Measurements from ENCODE around the gene PSMA6.
"Not testable (repeated sequence)": the region's sequence is repeated elsewhere in the genome, so short reads cannot be mapped to it uniquely, and the experiment has no call there.

PSMA6 gene

DNA sequence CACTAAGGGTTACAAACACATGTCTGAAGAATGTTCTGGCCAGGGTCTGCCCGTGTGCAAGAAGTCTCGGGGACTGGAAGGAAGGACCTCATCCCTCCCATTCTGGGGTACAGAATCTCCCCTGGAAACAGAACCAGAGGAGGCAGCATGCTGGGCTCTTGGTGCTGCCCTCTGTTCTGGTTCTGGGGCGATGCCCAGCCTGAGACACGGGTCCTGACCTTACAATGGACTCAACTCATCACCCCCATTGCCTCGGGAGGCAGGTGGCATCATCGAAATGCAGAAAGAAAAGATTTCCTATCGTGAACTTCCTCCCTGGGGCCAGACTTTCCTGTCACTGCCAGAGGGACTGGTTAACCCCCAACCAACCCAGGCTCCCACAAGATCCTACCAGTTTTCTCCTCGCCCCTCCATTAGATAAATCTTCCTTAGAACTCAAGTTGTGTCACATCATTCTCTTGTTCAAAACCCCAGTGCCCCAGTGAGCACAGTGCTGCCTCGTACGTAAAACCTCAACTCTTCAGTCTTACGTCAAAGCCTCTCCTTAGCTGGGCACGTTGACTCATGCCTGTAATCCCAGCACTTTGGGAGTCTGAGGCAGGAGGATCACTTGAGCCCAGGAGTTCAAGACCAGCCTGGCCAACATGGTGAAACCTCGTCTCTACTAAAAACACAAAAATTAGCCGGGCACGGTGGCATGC, 52.1 kb downstream of the PSMA6 start:
- DNase-seq (ENCODE audit: low read depth), result no peak

GRCh38 chr14:35346738-35347322, 54.6 kb downstream of the PSMA6 start:
- no peak for DNase-seq (ENCODE audit: low read depth)

- DNase-seq (ENCODE audit: low read depth), result no peak
Observed at GRCh38 chr14:35347323-35348043, 55.3 kb downstream of the PSMA6 start.

DNA sequence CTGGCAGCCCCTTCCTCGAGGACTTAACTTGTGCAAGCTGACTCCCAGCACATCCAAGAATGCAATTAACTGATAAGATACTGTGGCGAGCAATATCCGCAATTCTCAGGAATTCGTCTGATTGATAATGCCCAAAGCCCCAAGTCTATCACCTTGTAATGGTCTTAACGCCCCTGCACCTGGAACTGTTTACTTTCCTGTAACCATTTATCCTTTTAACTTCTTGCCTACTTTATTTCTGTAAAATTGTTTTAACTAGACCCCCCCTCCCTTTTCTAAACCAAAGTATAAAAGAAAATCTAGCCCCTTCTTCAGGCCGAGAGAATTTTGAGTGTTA, 55.8 kb downstream of the PSMA6 start:
- DNase-seq (ENCODE audit: low read depth), result not testable (repeated sequence)

DNA sequence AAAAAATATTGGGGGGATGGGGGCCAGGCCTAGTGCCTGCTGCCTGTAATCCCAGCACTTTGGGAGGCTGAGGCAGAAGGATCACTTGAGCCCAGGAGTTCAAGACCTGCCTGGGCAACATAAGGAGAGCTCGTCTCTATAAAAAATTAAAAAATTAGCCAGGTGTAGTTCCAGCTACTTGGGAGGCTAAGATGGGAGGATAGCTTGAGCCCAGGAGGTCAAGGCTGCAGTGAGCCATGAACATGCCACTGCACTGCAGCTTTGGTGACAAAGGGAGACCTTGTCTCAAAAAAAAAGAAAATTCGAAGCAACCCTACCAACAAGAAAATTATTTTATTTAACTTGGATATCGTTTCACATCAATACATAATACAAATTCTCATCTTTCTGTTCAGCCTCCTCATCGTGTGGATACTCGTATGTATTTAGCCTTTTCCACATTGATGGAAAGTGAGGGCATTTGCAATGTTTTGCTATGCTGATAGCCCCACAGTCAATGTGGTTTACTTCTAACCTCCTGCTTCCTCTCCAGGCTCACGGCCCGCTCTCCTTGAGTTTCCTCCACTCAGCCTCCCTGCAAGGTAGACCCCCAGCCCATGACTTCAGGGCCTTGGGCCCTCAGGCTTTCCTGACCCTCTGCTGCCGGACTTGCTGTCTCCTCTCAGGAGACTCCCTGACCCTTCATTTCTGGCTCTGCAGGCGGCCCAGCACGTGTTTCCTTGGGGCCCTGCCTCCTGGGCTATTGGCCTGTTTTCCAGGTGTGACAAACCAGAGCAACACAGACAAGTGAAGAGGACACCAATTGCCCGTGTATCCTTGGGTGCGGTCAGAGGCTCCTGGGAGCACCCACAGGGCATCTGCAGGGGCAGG, 57.5 kb downstream of the PSMA6 start:
- no peak for DNase-seq (ENCODE audit: low read depth)

DNA sequence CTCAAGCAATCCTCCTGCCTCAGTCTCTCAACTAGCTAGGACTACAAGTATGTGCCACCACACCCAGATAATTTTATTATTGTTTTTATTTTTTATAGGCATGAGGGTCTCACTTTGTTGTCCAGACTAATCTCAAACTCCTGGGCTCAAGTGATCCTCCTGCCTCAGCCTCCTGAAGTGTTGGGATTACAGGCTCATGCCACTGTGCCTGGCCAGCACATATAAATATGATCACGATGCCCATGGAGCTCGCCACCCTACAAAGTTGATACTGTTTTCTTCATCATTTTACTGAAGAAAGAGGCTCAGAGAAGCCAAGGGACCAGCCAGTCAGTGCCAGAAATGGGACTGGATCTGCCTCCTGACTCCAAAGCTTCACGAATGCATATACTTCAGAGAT, 59.3 kb downstream of the PSMA6 start:
- DNase-seq (ENCODE audit: low read depth), result no peak

- DNase-seq (ENCODE audit: low read depth), result no peak
Observed at GRCh38 chr14:35351897-35352273, 59.7 kb downstream of the PSMA6 start.

DNA sequence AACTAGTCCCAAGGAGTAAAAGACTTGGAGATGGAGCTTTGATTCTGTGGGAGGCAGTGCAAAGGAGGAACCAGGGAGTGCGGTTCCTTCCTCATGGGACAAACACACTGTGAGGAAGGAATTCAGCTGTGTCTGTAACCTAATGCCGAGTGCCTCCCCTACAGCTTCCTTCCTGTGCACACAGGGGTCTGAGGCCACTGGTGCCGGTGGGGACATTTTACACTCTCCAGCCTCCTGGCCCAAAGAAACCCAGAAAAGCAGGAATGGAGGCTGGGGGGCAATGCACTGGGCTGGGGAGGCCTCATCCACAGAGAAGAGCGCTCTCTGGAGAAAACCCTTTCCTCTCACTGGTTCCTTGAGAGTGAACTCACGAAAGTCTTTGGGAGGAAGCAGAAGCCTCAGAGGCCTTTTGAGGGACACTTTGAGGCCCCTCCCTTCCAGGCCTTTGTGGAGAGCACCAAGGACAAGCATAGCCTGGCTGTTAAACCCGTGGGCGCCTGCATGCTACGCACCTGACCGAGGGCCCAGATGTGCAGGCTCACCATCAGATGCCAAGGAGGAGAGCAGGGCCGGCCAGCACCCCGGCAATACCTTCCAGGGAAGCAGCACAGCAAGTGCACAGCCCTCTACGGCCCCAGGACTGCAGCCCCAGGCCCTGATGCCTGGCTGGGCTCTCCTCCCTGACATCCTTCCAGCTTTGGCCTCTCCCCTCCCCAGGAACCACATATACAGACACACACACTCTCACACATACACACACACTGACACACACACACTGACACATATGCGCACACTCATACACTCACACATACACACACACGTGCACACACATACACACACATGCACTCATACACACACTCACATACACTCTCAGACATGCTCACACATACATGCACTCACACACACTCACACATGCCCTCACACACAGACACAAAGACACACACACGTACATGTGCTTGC, 60.4 kb downstream of the PSMA6 start:
- DNase-seq (ENCODE audit: low read depth), result no peak

GRCh38 chr14:35353409-35354172, 61.4 kb downstream of the PSMA6 start:
- no peak for DNase-seq (ENCODE audit: low read depth)

GRCh38 chr14:35355235-35355634, 63.1 kb downstream of the PSMA6 start:
- DNase-seq (ENCODE audit: low read depth), result not testable (repeated sequence)

DNA sequence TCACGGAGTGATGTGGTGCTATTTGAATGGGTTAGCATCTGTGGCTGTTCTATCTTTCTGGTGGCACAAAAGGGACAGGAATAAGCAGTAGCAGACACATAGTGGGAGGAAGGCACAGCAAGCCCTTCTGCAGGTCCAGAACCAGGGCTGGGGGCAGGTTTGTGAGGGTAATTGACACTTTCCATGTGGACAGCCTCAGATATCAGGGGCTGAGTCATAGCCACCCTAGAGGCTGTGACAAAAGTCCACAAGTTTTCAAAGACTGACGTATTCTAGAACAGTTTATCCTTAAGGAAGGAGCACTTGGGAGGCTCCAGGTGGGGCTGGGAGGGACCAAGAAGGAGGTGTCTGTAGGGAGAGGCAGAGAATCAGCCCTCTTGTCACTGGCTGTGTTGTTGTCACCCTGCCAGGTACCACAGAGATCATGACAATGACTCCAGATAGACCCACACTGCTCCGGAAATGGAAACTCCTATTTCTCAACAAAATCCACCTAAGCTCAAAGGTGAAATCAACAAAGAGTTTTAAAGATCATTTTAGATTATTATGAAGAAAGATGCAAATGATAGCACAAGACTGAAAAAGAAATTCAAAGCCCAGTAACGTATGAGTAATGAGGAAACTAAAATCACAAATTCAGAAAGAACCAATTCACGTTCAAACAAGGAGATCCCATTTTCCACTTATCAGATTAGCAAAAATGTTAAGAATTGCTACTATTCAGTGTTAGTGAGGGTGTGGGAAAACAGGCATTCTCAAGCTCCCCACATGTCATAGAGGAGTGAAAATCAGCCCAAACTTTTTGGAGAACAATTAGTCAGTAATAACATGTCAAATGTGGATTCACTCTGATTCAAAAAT, 64.0 kb downstream of the PSMA6 start:
- DNase-seq (ENCODE audit: low read depth), result peak; percentile 67

GRCh38 chr14:35359655-35360054, 67.5 kb downstream of the PSMA6 start:
- DNase-seq (ENCODE audit: low read depth), result not testable (repeated sequence)

GRCh38 chr14:35361141-35361480, 68.9 kb downstream of the PSMA6 start:
- DNase-seq (ENCODE audit: low read depth), result no peak

DNA sequence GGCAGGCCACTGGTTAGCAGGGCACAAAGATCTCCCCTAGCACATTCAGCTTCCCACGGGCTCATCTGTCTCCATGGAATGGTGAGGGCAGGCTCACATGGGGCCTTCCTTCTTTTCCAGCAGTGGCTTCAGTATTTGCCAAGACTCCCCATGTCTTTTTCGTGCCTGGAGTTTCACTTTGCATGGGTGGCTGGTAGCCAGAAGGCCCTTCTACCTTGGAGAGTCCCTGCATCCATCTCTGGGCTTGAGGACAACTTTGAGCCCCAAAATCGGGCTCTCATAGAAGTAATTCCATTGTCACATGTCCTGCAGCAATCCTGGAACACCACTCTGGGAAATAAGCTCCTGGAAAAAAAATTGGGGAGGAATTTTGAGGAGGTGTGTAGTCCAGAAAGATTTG, 70.3 kb downstream of the PSMA6 start:
- DNase-seq (ENCODE audit: low read depth), result no peak

- peak; percentile 45 for DNase-seq (ENCODE audit: low read depth)
Observed at GRCh38 chr14:35362911-35363374, 70.8 kb downstream of the PSMA6 start.

- DNase-seq (ENCODE audit: low read depth), result peak; percentile 78
Observed at GRCh38 chr14:35365130-35366055, 73.2 kb downstream of the PSMA6 start.

DNA sequence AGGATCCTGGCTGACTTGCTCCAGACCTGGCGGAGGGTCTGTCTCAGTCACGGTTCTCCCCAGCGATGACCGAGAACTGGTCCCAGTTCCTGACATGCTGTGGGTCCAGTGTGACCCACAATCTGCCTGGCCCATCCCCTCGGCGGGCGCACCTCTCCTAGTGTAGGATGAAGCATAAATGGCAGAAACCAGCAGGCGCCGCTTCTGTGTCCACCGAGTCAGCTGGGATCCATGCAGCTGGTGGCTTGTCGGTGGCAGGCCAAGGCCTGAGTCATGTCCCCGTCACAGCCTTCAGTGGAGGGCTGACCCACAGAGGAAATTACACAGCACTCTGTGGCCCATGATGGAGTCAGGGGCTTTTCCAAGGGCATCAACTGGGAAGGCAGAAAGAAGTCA, 73.9 kb downstream of the PSMA6 start:
- no peak for DNase-seq (ENCODE audit: low read depth)

DNA sequence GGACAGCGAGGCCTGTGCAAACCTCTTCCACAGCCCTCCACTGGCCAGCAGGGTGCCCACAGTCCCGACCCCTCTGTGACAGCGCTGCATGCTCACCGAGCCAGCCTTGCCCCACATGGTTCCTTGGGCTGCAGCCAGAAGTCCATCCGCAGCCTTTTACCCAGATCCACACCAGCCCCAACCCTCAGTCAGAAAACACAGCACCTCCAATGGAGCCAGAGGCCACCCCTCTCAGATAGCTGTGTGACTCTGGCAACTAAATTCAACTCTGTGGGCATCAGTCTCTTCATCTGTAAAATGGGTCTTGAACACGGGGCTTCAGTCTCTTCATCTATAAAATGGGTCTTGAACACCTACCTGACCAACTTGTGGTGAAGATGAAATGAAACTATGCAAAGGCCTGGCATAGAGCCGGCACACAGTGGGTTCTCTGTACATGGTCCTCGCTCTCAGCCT, 74.4 kb downstream of the PSMA6 start:
- DNase-seq (ENCODE audit: low read depth), result no peak

GRCh38 chr14:35367056-35367372, 74.8 kb downstream of the PSMA6 start:
- DNase-seq (ENCODE audit: low read depth), result no peak
